Endothelial cell (in vitro differentiated cells): ENCODE results near the gene PDZD2. TPM values are rescaled to one million over a fixed set of nuclear protein-coding genes. Genes with fewer than 3 reads are reported as not detected.

ENCODE experiments used
- DNase-seq: peaks from one replicate; pipeline ENCODE4 v3.0.0; 2021; ENCODE audit warnings: low spot score
- H3K27ac Mint-ChIP-seq: one replicate; pipeline ENCODE4 v1.8.0; 2021; ENCODE audit warnings: mixed read lengths, inconsistent platforms; ENCODE audit not compliant: unreplicated experiment
- H3K27me3 Mint-ChIP-seq: one replicate; pipeline ENCODE4 v1.8.0; 2021; ENCODE audit warnings: mild to moderate bottlenecking, moderate library complexity, mixed read lengths, inconsistent platforms; ENCODE audit not compliant: unreplicated experiment
- H3K36me3 Mint-ChIP-seq: one replicate; pipeline ENCODE4 v1.8.0; 2021; ENCODE audit warnings: mild to moderate bottlenecking, low read depth, mixed read lengths, inconsistent platforms; ENCODE audit not compliant: unreplicated experiment
- H3K4me1 Mint-ChIP-seq: one replicate; pipeline ENCODE4 v1.8.0; 2021; ENCODE audit warnings: mild to moderate bottlenecking, mixed read lengths, inconsistent platforms; ENCODE audit not compliant: unreplicated experiment
- H3K4me3 Mint-ChIP-seq: one replicate; pipeline ENCODE4 v1.8.0; 2021; ENCODE audit warnings: mild to moderate bottlenecking, mixed read lengths, inconsistent platforms; ENCODE audit not compliant: unreplicated experiment
- H3K9me3 Mint-ChIP-seq: one replicate; pipeline ENCODE4 v1.8.0; 2021; ENCODE audit warnings: mixed read lengths, inconsistent platforms; ENCODE audit not compliant: unreplicated experiment
- total RNA-seq: library from RNA; stranded (reverse); fragmentation: NEBNext Ultra II Directional; extraction: Animal tissue kit (Norgen Biotek cat#: 25700); gene quantifications from one replicate; pipeline ENCODE4 v1.2.1, GENCODE V29; 2021; ENCODE audit not compliant: unreplicated experiment
- TF ChIP-seq, protein P1 (sequence below): fragments of 200-600 bp; sonication (generic); IDR thresholded peaks from one replicate; pipeline ENCODE4 v1.5.0; 2021; ENCODE audit warnings: antibody characterized with exemption; ENCODE audit not compliant: unreplicated experiment

Gene PDZD2
- total RNA-seq, 1 donor from 2014 or later: 71.1 TPM

DNA sequence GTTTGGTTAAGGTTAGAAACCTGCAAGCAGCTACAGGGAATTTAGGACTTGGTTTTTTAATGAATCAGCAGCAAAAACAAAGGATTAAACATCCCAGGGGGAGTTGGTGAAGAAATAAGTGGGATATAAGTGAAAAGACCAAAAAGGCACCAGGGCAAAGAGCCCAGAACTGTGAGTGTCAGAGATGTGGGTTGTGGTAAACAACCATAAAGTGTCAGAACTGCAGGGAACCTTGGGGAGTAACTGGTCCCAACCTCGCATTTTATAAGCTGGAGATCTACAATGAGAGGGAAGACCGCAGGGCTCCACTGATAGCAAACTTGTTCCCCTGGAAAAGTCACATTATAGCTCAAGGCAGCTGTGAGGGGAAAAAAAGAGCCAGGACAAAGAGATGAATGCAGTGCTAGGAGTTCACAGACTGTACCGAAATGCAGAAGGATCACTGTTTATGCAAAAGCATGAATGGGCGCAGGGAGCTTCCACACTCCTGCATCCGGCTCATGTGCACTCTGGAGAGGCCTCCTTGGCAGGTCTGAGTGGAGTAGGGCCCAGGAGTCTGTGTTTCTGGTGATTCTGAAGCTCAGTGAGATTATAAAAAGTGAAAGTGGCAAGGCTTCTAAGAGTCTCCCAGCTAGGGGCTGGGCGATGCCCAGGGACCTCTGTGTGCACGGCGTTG lies 378.9 kb downstream of the PDZD2 start:
- Mint-ChIP-seq H3K9me3 (no peaks in the 10 kb centered on the region), H3K36me3 (peaks cover 12% of the 10 kb centered on the region), H3K4me1 (peaks cover 39% of the 10 kb centered on the region), H3K27me3 (peaks cover 2% of the 10 kb centered on the region), H3K4me3 (no peak overlapping the region), H3K27ac (peak overlapping the region; percentile 62)
- no peak for DNase-seq
- TF ChIP-seq, protein P1, sequence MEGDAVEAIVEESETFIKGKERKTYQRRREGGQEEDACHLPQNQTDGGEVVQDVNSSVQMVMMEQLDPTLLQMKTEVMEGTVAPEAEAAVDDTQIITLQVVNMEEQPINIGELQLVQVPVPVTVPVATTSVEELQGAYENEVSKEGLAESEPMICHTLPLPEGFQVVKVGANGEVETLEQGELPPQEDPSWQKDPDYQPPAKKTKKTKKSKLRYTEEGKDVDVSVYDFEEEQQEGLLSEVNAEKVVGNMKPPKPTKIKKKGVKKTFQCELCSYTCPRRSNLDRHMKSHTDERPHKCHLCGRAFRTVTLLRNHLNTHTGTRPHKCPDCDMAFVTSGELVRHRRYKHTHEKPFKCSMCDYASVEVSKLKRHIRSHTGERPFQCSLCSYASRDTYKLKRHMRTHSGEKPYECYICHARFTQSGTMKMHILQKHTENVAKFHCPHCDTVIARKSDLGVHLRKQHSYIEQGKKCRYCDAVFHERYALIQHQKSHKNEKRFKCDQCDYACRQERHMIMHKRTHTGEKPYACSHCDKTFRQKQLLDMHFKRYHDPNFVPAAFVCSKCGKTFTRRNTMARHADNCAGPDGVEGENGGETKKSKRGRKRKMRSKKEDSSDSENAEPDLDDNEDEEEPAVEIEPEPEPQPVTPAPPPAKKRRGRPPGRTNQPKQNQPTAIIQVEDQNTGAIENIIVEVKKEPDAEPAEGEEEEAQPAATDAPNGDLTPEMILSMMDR: no peak

DNA sequence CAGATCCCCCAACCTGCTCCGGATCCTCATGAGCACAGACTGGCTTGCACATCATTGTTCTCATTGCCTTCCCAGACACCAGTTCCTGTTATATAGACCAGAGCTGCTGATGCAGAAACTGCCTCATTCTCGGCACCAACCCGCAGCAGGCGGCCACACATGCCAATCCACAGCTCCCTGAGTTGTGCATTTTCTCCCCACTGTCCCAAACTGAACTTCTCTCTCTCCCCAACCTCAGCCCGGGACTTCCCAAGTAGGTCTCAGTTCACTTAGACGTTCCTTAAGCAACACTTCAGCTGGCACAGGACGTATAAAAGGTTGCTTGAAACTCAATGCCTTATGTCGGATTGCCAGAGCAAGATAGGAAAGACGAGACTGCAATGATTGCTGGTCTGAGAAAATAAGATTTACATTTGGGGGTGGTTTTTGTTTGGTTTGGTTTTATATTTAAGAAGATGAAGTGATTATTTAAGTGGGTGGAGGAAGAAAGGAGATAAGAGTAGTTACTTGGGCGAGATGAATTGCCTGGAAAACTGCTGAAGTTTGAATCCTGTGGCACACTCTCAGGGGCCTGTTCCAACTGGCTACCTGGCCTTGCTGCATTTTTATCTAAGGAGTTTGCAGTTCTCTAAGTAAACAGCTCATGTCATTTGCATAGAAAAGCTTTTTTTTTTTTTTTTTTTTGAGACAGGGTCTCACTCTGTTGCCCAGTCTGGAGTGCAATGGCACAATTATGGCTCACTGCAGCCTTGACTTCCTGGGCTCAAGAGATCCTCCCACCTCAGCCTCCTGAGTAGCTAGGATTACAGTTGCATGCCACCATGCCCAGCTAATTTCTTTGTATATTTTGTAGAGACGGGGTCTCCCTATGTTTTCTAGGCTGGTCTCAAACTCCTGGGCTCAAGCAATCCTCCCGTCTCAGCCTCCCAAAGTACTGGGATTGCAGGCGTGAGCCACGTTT lies 379.8 kb downstream of the PDZD2 start:
- Mint-ChIP-seq H3K36me3 (peaks cover 15% of the 10 kb centered on the region), H3K4me3 (no peak overlapping the region), H3K4me1 (peaks cover 36% of the 10 kb centered on the region), H3K9me3 (no peaks in the 10 kb centered on the region), H3K27me3 (peaks cover 2% of the 10 kb centered on the region), H3K27ac (peak overlapping the region; percentile 62)
- DNase-seq: peak; percentile 13
- TF ChIP-seq, protein P1: no peak

DNA sequence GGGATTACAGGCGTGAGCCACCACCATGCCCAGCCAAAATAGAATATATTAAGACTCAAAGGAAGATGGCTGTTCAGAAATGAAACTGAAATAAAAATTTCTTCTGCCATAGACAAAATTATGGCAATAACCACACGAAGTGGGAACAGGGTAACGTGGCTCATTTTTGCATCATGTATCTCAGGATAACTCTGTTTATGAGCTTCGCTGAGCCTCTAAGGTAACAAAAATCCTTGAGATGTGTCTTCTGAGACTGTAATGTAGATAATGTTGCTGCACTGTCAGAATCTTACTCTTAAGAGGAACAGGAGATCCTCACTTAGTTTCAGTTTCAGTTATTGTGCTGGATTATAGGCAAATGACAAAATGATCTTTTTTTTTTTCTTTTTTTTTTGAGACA lies 381.3 kb downstream of the PDZD2 start:
- H3K27me3 Mint-ChIP-seq: peaks cover 2% of the 10 kb centered on the region
- TF ChIP-seq, protein P1: no peak
- no peaks in the 10 kb centered on the region for H3K9me3 Mint-ChIP-seq

DNA sequence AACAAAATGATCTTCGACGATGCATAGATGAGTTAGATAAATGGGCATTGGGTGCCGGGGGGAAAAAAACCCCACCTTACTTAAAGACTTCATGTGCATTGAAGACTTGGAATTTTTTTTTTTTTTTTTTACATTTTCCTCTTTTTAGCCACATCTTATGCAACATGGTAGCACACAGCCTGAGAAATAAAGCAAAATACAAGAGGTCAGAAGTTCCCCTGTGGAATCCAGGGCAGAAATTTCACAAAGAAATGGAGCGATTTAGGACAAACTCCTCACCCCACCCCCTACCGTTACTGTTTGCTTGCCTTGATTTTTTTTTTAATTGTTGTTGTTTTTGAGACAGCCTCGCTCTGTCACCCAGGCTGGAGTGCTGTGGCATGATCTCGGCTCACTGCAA lies 382.0 kb downstream of the PDZD2 start:
- H3K36me3 Mint-ChIP-seq: peaks cover 15% of the 10 kb centered on the region
- H3K4me1 Mint-ChIP-seq: peaks cover 45% of the 10 kb centered on the region
- peaks cover 2% of the 10 kb centered on the region for H3K27me3 Mint-ChIP-seq
- TF ChIP-seq, protein P1: no peak
- H3K4me3 Mint-ChIP-seq: no peak overlapping the region
- DNase-seq: no peak
- H3K27ac Mint-ChIP-seq: no peak overlapping the region
- no peaks in the 10 kb centered on the region for H3K9me3 Mint-ChIP-seq

More for the DNA sequence above, 381.3 kb downstream of the PDZD2 start:
- peaks cover 16% of the 10 kb centered on the region for H3K36me3 Mint-ChIP-seq
- H3K4me1 Mint-ChIP-seq: peaks cover 46% of the 10 kb centered on the region
- H3K27ac Mint-ChIP-seq: no peak overlapping the region
- H3K4me3 Mint-ChIP-seq: no peak overlapping the region
- no peak for DNase-seq

DNA sequence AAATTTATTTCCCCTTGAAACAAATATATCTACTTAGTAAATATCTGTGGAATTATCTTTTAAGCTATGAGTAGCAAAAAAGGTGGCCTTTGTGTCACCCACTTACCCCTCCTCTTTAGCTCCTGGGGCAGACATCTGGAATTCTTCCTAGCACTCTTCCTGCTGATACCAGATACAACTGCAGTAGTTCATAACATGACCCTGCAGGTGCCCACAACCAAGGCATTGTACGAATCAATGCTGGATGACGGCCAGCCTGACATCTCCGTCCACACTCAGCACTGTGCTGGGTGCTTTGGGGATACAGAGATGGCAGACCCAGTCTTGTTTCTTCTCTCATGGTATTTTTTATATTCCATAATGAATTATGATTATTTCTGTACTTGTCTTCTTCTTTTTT lies 382.8 kb downstream of the PDZD2 start:
- peaks cover 4% of the 10 kb centered on the region for H3K27me3 Mint-ChIP-seq
- no peak overlapping the region for H3K27ac Mint-ChIP-seq
- TF ChIP-seq, protein P1: no peak
- no peak overlapping the region for H3K4me3 Mint-ChIP-seq
- peaks cover 47% of the 10 kb centered on the region for H3K4me1 Mint-ChIP-seq
- H3K9me3 Mint-ChIP-seq: no peaks in the 10 kb centered on the region
- no peak for DNase-seq
- H3K36me3 Mint-ChIP-seq: peaks cover 16% of the 10 kb centered on the region
